WTC11 (cell line): ENCODE measurements around the gene FTH1.

ENCODE experiments used
- ESRRA ChIP-seq: sonication (generic); formaldehyde crosslinking; IDR thresholded peaks from 2 replicates; pipeline ENCODE4 v1.8.1; 2022; ENCODE audit warnings: mild to moderate bottlenecking, missing genetic modification reagents, borderline replicate concordance
- TF ChIP-seq, protein P1 (sequence below): fragments of 200-600 bp; IDR thresholded peaks from 2 replicates; pipeline ENCODE4 v1.8.0; 2022; ENCODE audit warnings: antibody characterized with exemption
- TF ChIP-seq, protein P2 (sequence below): sonication (generic); formaldehyde crosslinking; IDR thresholded peaks from 2 replicates; pipeline ENCODE4 v1.8.1; 2023; ENCODE audit warnings: mild to moderate bottlenecking, missing genetic modification reagents, moderate library complexity

DNA sequence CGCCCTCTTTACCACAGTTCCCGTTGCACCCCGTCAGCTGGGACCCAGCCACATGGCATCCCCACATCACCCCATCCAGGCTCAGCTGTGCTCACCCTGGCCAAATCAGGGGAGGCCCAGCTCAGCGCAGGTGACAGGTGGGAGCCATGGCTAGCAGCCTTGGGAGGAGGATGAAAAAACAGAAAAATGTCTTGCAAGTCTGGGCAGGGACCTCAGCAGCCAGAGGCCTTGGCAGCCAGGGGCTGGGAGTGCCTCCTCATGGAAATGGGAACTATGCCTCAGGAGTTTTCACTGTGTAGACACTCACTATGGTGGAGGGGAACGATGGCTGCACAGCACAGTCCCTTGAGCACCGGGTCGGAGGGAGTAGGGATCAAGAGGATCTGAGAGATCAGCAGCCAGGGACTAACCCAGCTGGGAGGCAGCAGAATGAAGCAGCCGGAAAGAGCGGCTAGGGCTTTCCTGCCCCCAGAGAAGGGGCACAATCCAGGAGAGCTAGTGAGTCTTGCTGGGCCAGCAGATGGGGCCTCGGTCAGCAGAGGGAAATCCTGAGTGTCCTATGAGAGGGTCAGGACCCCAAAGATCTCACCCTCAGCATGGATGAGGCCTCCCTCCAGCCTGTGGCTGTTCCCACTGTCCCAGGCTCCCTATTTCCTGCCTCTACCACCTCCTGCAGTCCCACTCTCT is 6.2 kb upstream of the FTH1 start:
- TF ChIP-seq ESRRA (CRISPR knock-in tag) = no peak
- TF ChIP-seq, protein P1, sequence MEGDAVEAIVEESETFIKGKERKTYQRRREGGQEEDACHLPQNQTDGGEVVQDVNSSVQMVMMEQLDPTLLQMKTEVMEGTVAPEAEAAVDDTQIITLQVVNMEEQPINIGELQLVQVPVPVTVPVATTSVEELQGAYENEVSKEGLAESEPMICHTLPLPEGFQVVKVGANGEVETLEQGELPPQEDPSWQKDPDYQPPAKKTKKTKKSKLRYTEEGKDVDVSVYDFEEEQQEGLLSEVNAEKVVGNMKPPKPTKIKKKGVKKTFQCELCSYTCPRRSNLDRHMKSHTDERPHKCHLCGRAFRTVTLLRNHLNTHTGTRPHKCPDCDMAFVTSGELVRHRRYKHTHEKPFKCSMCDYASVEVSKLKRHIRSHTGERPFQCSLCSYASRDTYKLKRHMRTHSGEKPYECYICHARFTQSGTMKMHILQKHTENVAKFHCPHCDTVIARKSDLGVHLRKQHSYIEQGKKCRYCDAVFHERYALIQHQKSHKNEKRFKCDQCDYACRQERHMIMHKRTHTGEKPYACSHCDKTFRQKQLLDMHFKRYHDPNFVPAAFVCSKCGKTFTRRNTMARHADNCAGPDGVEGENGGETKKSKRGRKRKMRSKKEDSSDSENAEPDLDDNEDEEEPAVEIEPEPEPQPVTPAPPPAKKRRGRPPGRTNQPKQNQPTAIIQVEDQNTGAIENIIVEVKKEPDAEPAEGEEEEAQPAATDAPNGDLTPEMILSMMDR = no peak
- TF ChIP-seq, protein P2, sequence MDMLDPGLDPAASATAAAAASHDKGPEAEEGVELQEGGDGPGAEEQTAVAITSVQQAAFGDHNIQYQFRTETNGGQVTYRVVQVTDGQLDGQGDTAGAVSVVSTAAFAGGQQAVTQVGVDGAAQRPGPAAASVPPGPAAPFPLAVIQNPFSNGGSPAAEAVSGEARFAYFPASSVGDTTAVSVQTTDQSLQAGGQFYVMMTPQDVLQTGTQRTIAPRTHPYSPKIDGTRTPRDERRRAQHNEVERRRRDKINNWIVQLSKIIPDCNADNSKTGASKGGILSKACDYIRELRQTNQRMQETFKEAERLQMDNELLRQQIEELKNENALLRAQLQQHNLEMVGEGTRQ (CRISPR knock-in tag) = no peak
